Neural progenitor cell (in vitro differentiated cells): ENCODE data around the gene CEL. TPM values are rescaled to one million over a fixed set of nuclear protein-coding genes. Genes with fewer than 3 reads are reported as not detected.
A peak's percentile ranks its signal among the peaks of the same experiment; 100 is the strongest.

Experiments used
- DNase-seq: peaks from one replicate; pipeline ENCODE4 v3.0.0-alpha.2; 2016; ENCODE audit warnings: low spot score
- H2AFZ ChIP-seq: fragments of 200-600 bp; sonication (generic); replicated peaks from 2 replicates; pipeline ENCODE4 v1.6.1; 2016; ENCODE audit warnings: antibody characterized with exemption
- H3F3A ChIP-seq: fragments of 200-600 bp; sonication (generic); 2 replicates; pipeline ENCODE4 v1.6.1; 2016; ENCODE audit warnings: antibody characterized with exemption, low read depth
- H3K27ac ChIP-seq: fragments of 200-600 bp; sonication (generic); 2 replicates; pipeline ENCODE4 v1.5.1; 2016; ENCODE audit warnings: mild to moderate bottlenecking
- H3K27me3 ChIP-seq: fragments of 200-600 bp; sonication (generic); 2 replicates; pipeline ENCODE4 v1.6.1; 2016; ENCODE audit warnings: mild to moderate bottlenecking, moderate library complexity
- H3K36me3 ChIP-seq: fragments of 200-600 bp; sonication (generic); 2 replicates; pipeline ENCODE4 v1.5.1; 2016
- H3K4me1 ChIP-seq: fragments of 200-600 bp; sonication (generic); 2 replicates; pipeline ENCODE4 v1.6.1; 2016; ENCODE audit warnings: mixed run types
- H3K4me2 ChIP-seq: fragments of 200-600 bp; sonication (generic); 2 replicates; pipeline ENCODE4 v1.6.1; 2016
- H3K4me3 ChIP-seq: fragments of 200-600 bp; sonication (generic); 2 replicates; pipeline ENCODE4 v1.5.1; 2016
- H3K79me2 ChIP-seq: fragments of 200-600 bp; sonication (generic); 2 replicates; pipeline ENCODE4 v1.6.1; 2016; ENCODE audit warnings: low read depth
- H3K9ac ChIP-seq: fragments of 200-600 bp; sonication (generic); 2 replicates; pipeline ENCODE4 v1.6.1; 2016
- H3K9me3 ChIP-seq: fragments of 200-600 bp; sonication (generic); 2 replicates; pipeline ENCODE4 v1.5.1; 2016; ENCODE audit warnings: low read depth
- H4K20me1 ChIP-seq: fragments of 200-600 bp; sonication (generic); 2 replicates; pipeline ENCODE4 v1.6.1; 2016; ENCODE audit warnings: low read depth
- H3K27ac Mint-ChIP-seq: 3 replicates; pipeline ENCODE4 v1.8.0; 2021; ENCODE audit warnings: mixed read lengths
- H3K27me3 Mint-ChIP-seq: 2 replicates; pipeline ENCODE4 v1.8.0; 2022; ENCODE audit warnings: low read depth, mild to moderate bottlenecking, inconsistent platforms, moderate library complexity, mixed read lengths; ENCODE audit not compliant: insufficient read depth
- H3K36me3 Mint-ChIP-seq: 3 replicates; pipeline ENCODE4 v1.8.0; 2021; ENCODE audit warnings: mixed read lengths
- H3K4me1 Mint-ChIP-seq: 3 replicates; pipeline ENCODE4 v1.8.0; 2021; ENCODE audit warnings: mixed read lengths
- H3K4me3 Mint-ChIP-seq: 3 replicates; pipeline ENCODE4 v1.8.0; 2021; ENCODE audit warnings: mild to moderate bottlenecking, moderate library complexity, mixed read lengths
- H3K9me3 Mint-ChIP-seq: 3 replicates; pipeline ENCODE4 v1.8.0; 2020; ENCODE audit warnings: mixed read lengths
- EZH2 ChIP-seq: fragments of 200-600 bp; sonication (generic); IDR thresholded peaks from 2 replicates; pipeline ENCODE4 v1.6.1; 2017; ENCODE audit warnings: antibody characterized with exemption, mild to moderate bottlenecking, moderate library complexity
- EZH2phosphoT487 ChIP-seq: fragments of 200-600 bp; sonication (generic); IDR thresholded peaks from 2 replicates; pipeline ENCODE4 v1.6.1; 2017; ENCODE audit warnings: antibody characterized with exemption
- total RNA-seq: library from RNA; depleted of rRNA; stranded (reverse); fragments of >200 nt; gene quantifications from 2 replicates; pipeline ENCODE4 v1.2.3, GENCODE V29; 2015; ENCODE audit warnings: low replicate concordance
- TF ChIP-seq, protein P1 (sequence below): fragments of 200-600 bp; sonication (generic); IDR thresholded peaks from 2 replicates; pipeline ENCODE4 v1.5.1; 2017; ENCODE audit warnings: antibody characterized with exemption, mild to moderate bottlenecking

Gene CEL
- total RNA-seq, 1 donor from 2014 or later = 1.0 TPM

DNA sequence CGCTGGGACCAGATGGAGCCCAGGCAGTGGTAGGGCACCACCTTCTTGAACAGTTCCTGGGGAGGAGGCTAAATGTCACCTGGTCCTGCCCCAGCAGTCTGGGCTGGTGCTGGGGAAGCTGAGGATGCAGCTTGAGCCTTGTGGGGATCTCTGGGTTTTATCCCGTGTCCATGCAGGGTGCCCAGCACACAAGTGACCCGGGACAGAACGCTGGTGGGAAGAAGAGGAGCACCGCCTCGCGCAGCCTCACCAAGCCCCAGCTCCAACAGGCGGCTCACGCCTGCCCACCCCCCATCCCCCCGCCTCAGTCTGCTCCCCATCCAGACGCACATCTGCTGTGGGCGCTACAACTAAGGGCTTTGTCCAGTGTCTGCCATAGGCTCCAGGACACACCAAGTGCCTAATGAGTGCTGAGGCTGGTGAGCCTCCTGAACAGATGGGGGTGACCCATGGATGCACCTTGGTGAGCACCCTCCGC, 45.5 kb downstream of the CEL start:
- H3K36me3 ChIP-seq = no peaks in the 10 kb centered on the region
- no peak for DNase-seq
- TF ChIP-seq, protein P1, sequence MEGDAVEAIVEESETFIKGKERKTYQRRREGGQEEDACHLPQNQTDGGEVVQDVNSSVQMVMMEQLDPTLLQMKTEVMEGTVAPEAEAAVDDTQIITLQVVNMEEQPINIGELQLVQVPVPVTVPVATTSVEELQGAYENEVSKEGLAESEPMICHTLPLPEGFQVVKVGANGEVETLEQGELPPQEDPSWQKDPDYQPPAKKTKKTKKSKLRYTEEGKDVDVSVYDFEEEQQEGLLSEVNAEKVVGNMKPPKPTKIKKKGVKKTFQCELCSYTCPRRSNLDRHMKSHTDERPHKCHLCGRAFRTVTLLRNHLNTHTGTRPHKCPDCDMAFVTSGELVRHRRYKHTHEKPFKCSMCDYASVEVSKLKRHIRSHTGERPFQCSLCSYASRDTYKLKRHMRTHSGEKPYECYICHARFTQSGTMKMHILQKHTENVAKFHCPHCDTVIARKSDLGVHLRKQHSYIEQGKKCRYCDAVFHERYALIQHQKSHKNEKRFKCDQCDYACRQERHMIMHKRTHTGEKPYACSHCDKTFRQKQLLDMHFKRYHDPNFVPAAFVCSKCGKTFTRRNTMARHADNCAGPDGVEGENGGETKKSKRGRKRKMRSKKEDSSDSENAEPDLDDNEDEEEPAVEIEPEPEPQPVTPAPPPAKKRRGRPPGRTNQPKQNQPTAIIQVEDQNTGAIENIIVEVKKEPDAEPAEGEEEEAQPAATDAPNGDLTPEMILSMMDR = no peak
- TF ChIP-seq EZH2phosphoT487 (no peak), EZH2 (no peak)

DNA sequence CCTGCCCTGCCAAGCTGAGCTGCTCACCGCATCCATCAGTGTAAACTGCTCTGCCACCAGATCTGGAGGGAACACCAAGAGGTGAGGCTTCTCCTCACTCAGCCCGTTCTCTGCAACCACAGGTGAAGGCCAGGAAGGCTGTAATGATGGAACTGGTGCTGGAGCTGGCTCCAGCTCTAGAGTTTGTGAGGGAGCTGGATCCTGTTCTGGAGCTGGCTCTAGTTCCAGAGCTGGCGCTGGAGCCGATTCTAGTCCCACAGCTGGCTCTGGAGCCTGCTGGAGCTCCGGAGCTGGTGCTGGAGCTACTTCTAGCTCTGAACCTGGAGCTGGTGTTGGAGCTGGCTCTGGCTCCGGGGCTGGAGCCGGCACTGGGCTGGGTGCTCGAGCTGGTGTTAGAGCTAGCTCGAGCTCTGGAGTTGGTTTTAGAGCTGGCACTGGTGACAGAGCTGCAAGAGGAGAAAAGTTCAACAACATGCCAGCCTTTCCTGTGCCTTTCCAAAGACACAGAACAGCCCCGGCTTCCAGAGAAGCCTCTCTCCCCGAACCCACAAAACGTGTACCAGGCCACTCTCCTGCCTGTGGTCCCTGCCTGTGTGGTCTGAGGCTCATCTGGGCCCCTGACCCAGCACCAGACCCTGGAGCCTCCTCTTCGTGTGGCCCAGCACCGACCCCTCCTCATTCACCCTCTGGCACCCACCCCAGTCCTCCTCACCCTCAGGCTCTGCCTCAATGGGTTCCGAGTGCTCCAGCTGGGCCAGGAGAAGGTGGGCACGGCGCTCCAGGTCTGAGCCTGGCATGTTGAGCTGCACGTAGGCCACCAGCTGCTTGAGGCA, 46.4 kb downstream of the CEL start:
- no peak for DNase-seq
- Histone ChIP-seq H3K9me3 (no peaks in the 10 kb centered on the region), H3K9ac (no peak overlapping the region), H3K36me3 (no peaks in the 10 kb centered on the region), H3K27ac (no peak overlapping the region), H4K20me1 (peaks cover 20% of the 10 kb centered on the region), H3K79me2 (no peaks in the 10 kb centered on the region), H3K27me3 (no peaks in the 10 kb centered on the region), H3K4me2 (no peak overlapping the region), H3K4me3 (no peak overlapping the region), H2AFZ (no peak overlapping the region), H3F3A (no peaks in the 10 kb centered on the region), H3K4me1 (no peaks in the 10 kb centered on the region)
- Mint-ChIP-seq H3K4me3 (no peak overlapping the region), H3K4me1 (no peaks in the 10 kb centered on the region), H3K27me3 (peaks cover 3% of the 10 kb centered on the region), H3K9me3 (no peaks in the 10 kb centered on the region), H3K36me3 (peaks cover 14% of the 10 kb centered on the region), H3K27ac (no peak overlapping the region)
- TF ChIP-seq, protein P1 = no peak
- no peak for TF ChIP-seq EZH2phosphoT487
- TF ChIP-seq EZH2 = no peak

More for the DNA sequence above, 45.5 kb downstream of the CEL start:
- Mint-ChIP-seq H3K27ac (no peak overlapping the region), H3K27me3 (peaks cover 3% of the 10 kb centered on the region), H3K4me3 (no peak overlapping the region), H3K36me3 (peaks cover 14% of the 10 kb centered on the region), H3K4me1 (no peaks in the 10 kb centered on the region), H3K9me3 (no peaks in the 10 kb centered on the region)
- Histone ChIP-seq H3K4me2 (no peak overlapping the region), H3F3A (no peaks in the 10 kb centered on the region), H3K27ac (no peak overlapping the region), H3K79me2 (no peaks in the 10 kb centered on the region), H2AFZ (no peak overlapping the region), H3K27me3 (no peaks in the 10 kb centered on the region), H3K4me3 (no peak overlapping the region), H4K20me1 (peaks cover 14% of the 10 kb centered on the region), H3K9ac (no peak overlapping the region), H3K4me1 (no peaks in the 10 kb centered on the region), H3K9me3 (no peaks in the 10 kb centered on the region)

DNA sequence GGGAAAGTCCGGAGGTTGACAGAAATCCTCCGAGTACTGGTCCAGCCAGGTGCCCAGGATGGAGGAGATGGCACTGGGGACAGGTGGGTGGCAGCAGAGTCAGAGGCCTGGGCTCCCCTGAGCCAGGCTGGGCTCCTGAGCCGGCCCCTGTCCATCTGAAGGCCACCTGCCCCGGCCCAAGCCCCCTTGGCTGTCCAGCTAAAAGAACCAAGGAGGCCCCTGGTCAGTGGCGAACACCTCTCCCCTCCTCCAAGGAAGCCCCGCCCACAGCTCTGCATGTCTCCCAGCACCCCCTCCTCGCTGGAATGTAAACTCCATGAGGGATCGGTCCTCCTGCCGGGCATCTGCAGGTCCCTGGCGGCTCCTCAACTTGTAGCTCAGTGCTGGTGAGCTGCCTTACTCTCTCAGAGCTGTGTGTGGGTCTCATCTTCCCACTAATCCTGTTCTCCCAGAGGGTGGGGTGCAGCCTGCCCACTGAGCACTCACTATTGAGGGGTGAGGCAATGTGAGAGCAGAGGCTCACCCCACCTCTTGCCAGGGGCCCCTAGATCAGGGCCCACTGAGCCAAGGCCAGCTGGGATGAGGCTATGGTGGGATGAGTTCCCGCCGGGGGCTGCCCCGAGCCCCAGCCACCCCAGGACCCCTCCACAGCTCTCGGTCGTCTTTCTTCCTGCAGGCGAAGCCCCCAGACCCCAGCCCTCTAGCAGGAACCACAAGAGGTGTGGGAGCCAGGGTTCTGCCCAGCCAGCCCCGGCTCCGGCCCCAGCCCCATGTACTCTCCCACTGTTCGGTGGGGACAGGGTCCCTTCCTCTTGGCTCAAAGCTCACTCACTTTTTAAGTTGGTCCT, 47.2 kb downstream of the CEL start:
- no peaks in the 10 kb centered on the region for H3K79me2 ChIP-seq
- no peaks in the 10 kb centered on the region for H3K9me3 ChIP-seq
- Mint-ChIP-seq H3K27ac (peak overlapping the region; percentile 57), H3K9me3 (no peaks in the 10 kb centered on the region), H3K4me1 (peaks cover 4% of the 10 kb centered on the region), H3K4me3 (no peak overlapping the region), H3K36me3 (peaks cover 14% of the 10 kb centered on the region), H3K27me3 (peaks cover 3% of the 10 kb centered on the region)
- no peak overlapping the region for H3K9ac ChIP-seq
- H4K20me1 ChIP-seq = peaks cover 28% of the 10 kb centered on the region
- no peaks in the 10 kb centered on the region for H3F3A ChIP-seq
- H3K27ac ChIP-seq = no peak overlapping the region
- H2AFZ ChIP-seq = no peak overlapping the region
- no peak overlapping the region for H3K4me3 ChIP-seq
- no peak overlapping the region for H3K4me2 ChIP-seq
- peaks cover 5% of the 10 kb centered on the region for H3K4me1 ChIP-seq
- no peaks in the 10 kb centered on the region for H3K27me3 ChIP-seq
- DNase-seq = no peak
- H3K36me3 ChIP-seq = no peaks in the 10 kb centered on the region
- TF ChIP-seq EZH2phosphoT487 = no peak
- TF ChIP-seq, protein P1 = no peak
